Measurements from ENCODE around the gene CPSF3.

Gene CPSF3

DNA sequence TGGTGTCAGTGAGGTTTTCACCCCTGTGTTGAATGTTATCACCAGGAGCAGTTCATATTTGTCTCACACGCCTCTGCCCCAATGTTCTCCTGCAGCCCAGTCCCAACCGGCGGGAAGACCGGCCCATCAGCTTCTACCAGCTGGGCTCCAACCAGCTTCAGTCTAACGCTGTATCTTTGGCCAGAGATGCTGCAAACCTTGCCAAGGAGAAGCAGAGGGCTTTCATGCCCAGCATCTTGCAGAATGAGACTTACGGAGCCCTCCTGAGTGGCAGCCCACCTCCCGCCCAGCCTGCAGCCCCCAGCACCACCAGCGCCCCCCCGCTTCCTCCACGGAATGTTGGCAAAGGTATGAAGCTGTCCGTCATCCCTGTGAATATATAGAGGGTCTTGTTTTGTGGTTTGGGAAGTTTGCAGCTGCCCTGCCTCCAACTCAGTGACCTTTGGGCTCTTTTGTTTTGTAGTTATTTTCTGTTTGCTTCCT lies 35.2 kb upstream of the CPSF3 start:
- Histone ChIP-seq H3K56ac (ENCODE audit: low read length) (no peak overlapping the region), H3K36me3 (ENCODE audit: control insufficient read depth, insufficient read depth, low read length) (no peaks in the 10 kb centered on the region), H3K23ac (ENCODE audit: low read length) (no peak overlapping the region), H2AK5ac (ENCODE audit: low read length) (no peak overlapping the region), H2BK120ac (ENCODE audit: low read depth, low read length) (no peak overlapping the region), H3K18ac (ENCODE audit: low read length) (no peak overlapping the region), H3K4me3 (ENCODE audit: low read length) (no peak overlapping the region), H3K79me2 (ENCODE audit: control insufficient read depth, insufficient read depth, low read length) (no peaks in the 10 kb centered on the region), H2BK5ac (ENCODE audit: low read length) (no peak overlapping the region), H4K5ac (ENCODE audit: low read length) (no peak overlapping the region), H2BK15ac (replicated peaks; ENCODE audit: low read depth) (no peak overlapping the region), H3K79me1 (ENCODE audit: low read length) (no peaks in the 10 kb centered on the region), H3K4me2 (ENCODE audit: low read length) (no peak overlapping the region), H3K27me3 (ENCODE audit: insufficient read depth, low read length, poor library complexity) (no peaks in the 10 kb centered on the region), H3K9ac (ENCODE audit: low read length) (no peak overlapping the region), H3K4me1 (ENCODE audit: control insufficient read depth, low read depth, low read length) (no peaks in the 10 kb centered on the region), H4K8ac (ENCODE audit: low read depth, low read length) (no peak overlapping the region), H3K27ac (ENCODE audit: low read depth, low read length) (no peak overlapping the region), H3K4ac (ENCODE audit: low read depth, low read length) (no peak overlapping the region)
- WGBS (ENCODE audit: extremely low coverage, insufficient coverage, low lambda C conversion rate): no CpG with 5 or more reads among the region's 11 CpGs
- DNase-seq: no peak

DNA sequence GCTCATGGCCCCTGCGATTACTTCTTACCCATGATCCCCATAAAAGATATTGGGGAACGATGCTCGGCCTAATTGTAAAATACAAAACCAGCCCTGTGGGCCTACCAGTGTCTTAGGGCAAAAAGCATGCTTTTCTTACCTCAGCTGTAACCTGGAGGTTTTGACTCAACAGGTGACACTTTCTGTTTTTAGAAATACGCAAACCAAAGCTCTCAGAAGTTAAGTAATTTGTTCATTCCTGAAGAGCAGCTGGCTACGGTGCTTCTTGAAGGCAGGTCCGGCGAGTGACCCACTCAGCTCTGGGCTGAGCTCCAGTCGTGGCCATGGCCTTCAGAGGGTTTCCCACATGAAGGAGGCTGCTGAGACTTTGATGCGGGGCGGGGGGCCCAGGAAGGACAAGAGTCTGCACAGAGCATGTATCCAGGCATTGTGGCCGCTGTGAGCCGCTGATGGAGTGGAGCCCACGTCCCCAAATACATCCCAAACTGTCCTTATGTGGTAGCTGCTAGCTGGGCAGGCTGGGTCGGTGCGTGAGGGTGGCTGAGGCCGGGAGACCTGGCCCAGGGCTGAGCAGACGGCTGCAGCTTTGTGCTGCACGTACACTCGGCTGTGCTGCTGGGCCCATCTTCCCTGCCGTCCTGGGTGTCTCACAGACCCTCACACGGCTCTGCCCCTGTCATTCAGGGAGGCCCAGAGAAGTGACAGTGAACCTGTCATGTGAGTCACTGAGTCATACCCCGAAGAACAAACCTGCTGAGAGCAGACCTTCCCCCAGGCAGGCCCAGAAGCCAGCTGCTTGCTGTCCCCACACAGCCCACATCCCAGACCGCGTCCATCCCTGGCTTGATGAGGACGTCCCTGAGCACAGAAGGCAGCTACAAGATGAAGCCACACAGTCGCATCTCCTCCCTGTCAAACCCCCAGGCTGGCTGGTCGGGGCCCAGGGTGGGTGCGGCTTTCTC lies 34.2 kb upstream of the CPSF3 start:
- no peak overlapping the region for H3K9ac ChIP-seq (ENCODE audit: low read length)
- no peaks in the 10 kb centered on the region for H3K79me1 ChIP-seq (ENCODE audit: low read length)
- no CpG with 5 or more reads among the region's 28 CpGs for WGBS (ENCODE audit: extremely low coverage, insufficient coverage, low lambda C conversion rate)
- no peak overlapping the region for H4K5ac ChIP-seq (ENCODE audit: low read length)
- H3K4me3 ChIP-seq (ENCODE audit: low read length): no peak overlapping the region
- no peak overlapping the region for H2AK5ac ChIP-seq (ENCODE audit: low read length)
- H3K23ac ChIP-seq (ENCODE audit: low read length): no peak overlapping the region
- no peak overlapping the region for H2BK5ac ChIP-seq (ENCODE audit: low read length)
- no peak for DNase-seq
- H3K4me2 ChIP-seq (ENCODE audit: low read length): no peak overlapping the region
- H3K18ac ChIP-seq (ENCODE audit: low read length): no peak overlapping the region
- H2BK15ac ChIP-seq (replicated peaks; ENCODE audit: low read depth): no peak overlapping the region
- no peak overlapping the region for H4K8ac ChIP-seq (ENCODE audit: low read depth, low read length)
- H3K36me3 ChIP-seq (ENCODE audit: control insufficient read depth, insufficient read depth, low read length): no peaks in the 10 kb centered on the region
- H3K4me1 ChIP-seq (ENCODE audit: control insufficient read depth, low read depth, low read length): no peaks in the 10 kb centered on the region
- H2BK120ac ChIP-seq (ENCODE audit: low read depth, low read length): no peak overlapping the region
- no peaks in the 10 kb centered on the region for H3K27me3 ChIP-seq (ENCODE audit: insufficient read depth, low read length, poor library complexity)
- H3K56ac ChIP-seq (ENCODE audit: low read length): no peak overlapping the region
- H3K4ac ChIP-seq (ENCODE audit: low read depth, low read length): no peak overlapping the region
- no peak overlapping the region for H3K27ac ChIP-seq (ENCODE audit: low read depth, low read length)
- no peaks in the 10 kb centered on the region for H3K79me2 ChIP-seq (ENCODE audit: control insufficient read depth, insufficient read depth, low read length)

DNA sequence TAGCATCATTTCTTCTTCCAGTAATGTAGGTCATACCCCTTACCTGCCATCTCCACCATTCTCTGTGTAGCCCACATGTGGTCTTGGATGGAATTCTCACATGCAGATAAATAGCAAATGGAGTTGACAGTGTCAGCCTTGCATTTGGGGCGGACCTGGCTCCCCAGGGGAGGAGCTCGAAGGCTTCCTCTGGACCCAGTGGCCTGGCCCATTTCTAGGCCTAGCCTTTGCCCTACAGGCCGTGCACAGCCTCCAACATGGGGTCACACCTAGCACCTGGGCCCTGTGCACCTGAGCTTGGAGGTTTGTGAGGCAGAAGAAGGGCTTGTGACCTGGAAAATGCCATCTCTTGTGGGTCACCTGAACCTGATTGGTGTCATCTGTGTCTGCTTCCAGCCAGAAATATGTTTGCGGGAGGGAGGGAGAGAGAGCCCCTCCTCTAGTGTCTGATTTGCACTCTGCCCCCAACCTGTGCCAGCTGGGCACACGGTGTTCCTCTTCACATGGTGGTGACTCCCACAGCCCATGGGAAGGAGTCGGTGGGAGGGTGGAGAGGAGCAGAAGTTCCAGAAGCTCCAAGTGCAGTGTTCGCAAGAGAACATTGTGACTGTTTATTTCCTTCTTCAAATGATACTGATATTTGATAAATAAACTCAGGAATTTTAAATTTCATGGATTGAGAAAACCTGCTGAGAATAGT lies 33.2 kb upstream of the CPSF3 start:
- Histone ChIP-seq H3K36me3 (ENCODE audit: control insufficient read depth, insufficient read depth, low read length) (no peaks in the 10 kb centered on the region), H3K23ac (ENCODE audit: low read length) (no peak overlapping the region), H3K79me2 (ENCODE audit: control insufficient read depth, insufficient read depth, low read length) (no peaks in the 10 kb centered on the region), H3K79me1 (ENCODE audit: low read length) (no peaks in the 10 kb centered on the region), H3K4me2 (ENCODE audit: low read length) (no peak overlapping the region), H3K9ac (ENCODE audit: low read length) (no peak overlapping the region), H4K5ac (ENCODE audit: low read length) (no peak overlapping the region), H2BK15ac (replicated peaks; ENCODE audit: low read depth) (no peak overlapping the region), H3K56ac (ENCODE audit: low read length) (no peak overlapping the region), H4K8ac (ENCODE audit: low read depth, low read length) (no peak overlapping the region), H2BK5ac (ENCODE audit: low read length) (no peak overlapping the region), H3K4me3 (ENCODE audit: low read length) (no peak overlapping the region), H3K4me1 (ENCODE audit: control insufficient read depth, low read depth, low read length) (no peaks in the 10 kb centered on the region), H3K27ac (ENCODE audit: low read depth, low read length) (no peak overlapping the region), H2AK5ac (ENCODE audit: low read length) (no peak overlapping the region), H3K27me3 (ENCODE audit: insufficient read depth, low read length, poor library complexity) (no peaks in the 10 kb centered on the region), H3K4ac (ENCODE audit: low read depth, low read length) (no peak overlapping the region), H3K18ac (ENCODE audit: low read length) (no peak overlapping the region), H2BK120ac (ENCODE audit: low read depth, low read length) (no peak overlapping the region)
- DNase-seq: no peak
- no CpG with 5 or more reads among the region's 7 CpGs for WGBS (ENCODE audit: extremely low coverage, insufficient coverage, low lambda C conversion rate)

- H3K23ac ChIP-seq (ENCODE audit: low read length): no peak overlapping the region
- no peak overlapping the region for H3K27ac ChIP-seq (ENCODE audit: low read depth, low read length)
- no CpG with 5 or more reads among the region's 19 CpGs for WGBS (ENCODE audit: extremely low coverage, insufficient coverage, low lambda C conversion rate)
- H2BK15ac ChIP-seq (replicated peaks; ENCODE audit: low read depth): no peak overlapping the region
- H3K56ac ChIP-seq (ENCODE audit: low read length): no peak overlapping the region
- no peaks in the 10 kb centered on the region for H3K27me3 ChIP-seq (ENCODE audit: insufficient read depth, low read length, poor library complexity)
- DNase-seq: no peak
- H3K4me2 ChIP-seq (ENCODE audit: low read length): no peak overlapping the region
- H3K79me2 ChIP-seq (ENCODE audit: control insufficient read depth, insufficient read depth, low read length): no peaks in the 10 kb centered on the region
- no peaks in the 10 kb centered on the region for H3K36me3 ChIP-seq (ENCODE audit: control insufficient read depth, insufficient read depth, low read length)
- H4K8ac ChIP-seq (ENCODE audit: low read depth, low read length): no peak overlapping the region
- H4K5ac ChIP-seq (ENCODE audit: low read length): no peak overlapping the region
- H2AK5ac ChIP-seq (ENCODE audit: low read length): no peak overlapping the region
- H2BK120ac ChIP-seq (ENCODE audit: low read depth, low read length): no peak overlapping the region
- no peak overlapping the region for H3K4ac ChIP-seq (ENCODE audit: low read depth, low read length)
- no peak overlapping the region for H3K18ac ChIP-seq (ENCODE audit: low read length)
- H3K79me1 ChIP-seq (ENCODE audit: low read length): no peaks in the 10 kb centered on the region
- no peak overlapping the region for H3K9ac ChIP-seq (ENCODE audit: low read length)
- H2BK5ac ChIP-seq (ENCODE audit: low read length): no peak overlapping the region
- H3K4me1 ChIP-seq (ENCODE audit: control insufficient read depth, low read depth, low read length): no peaks in the 10 kb centered on the region
- H3K4me3 ChIP-seq (ENCODE audit: low read length): no peak overlapping the region
Measured at GRCh38 chr2:9390991-9391390, 32.5 kb upstream of the CPSF3 start.

- no CpG with 5 or more reads among the region's 13 CpGs for WGBS (ENCODE audit: extremely low coverage, insufficient coverage, low lambda C conversion rate)
- Histone ChIP-seq H2AK5ac (ENCODE audit: low read length) (no peak overlapping the region), H3K4me2 (ENCODE audit: low read length) (no peak overlapping the region), H3K4me1 (ENCODE audit: control insufficient read depth, low read depth, low read length) (no peaks in the 10 kb centered on the region), H3K36me3 (ENCODE audit: control insufficient read depth, insufficient read depth, low read length) (no peaks in the 10 kb centered on the region), H3K79me1 (ENCODE audit: low read length) (no peaks in the 10 kb centered on the region), H2BK120ac (ENCODE audit: low read depth, low read length) (no peak overlapping the region), H3K9ac (ENCODE audit: low read length) (no peak overlapping the region), H3K4me3 (ENCODE audit: low read length) (no peak overlapping the region), H3K27me3 (ENCODE audit: insufficient read depth, low read length, poor library complexity) (no peaks in the 10 kb centered on the region), H3K79me2 (ENCODE audit: control insufficient read depth, insufficient read depth, low read length) (no peaks in the 10 kb centered on the region), H2BK15ac (replicated peaks; ENCODE audit: low read depth) (no peak overlapping the region), H3K18ac (ENCODE audit: low read length) (no peak overlapping the region), H2BK5ac (ENCODE audit: low read length) (no peak overlapping the region), H3K4ac (ENCODE audit: low read depth, low read length) (no peak overlapping the region), H3K27ac (ENCODE audit: low read depth, low read length) (no peak overlapping the region), H3K23ac (ENCODE audit: low read length) (no peak overlapping the region), H4K8ac (ENCODE audit: low read depth, low read length) (no peak overlapping the region), H4K5ac (ENCODE audit: low read length) (no peak overlapping the region), H3K56ac (ENCODE audit: low read length) (no peak overlapping the region)
- no peak for DNase-seq
Measured at GRCh38 chr2:9391961-9392720, 31.3 kb upstream of the CPSF3 start.
